Progenitor cell of endocrine pancreas (in vitro differentiated cells): ENCODE measurements around the gene P2RY6. TPM values are rescaled to one million over a fixed set of nuclear protein-coding genes. Genes with fewer than 3 reads are reported as not detected.

Experiments
- DNase-seq: peaks from one replicate; pipeline ENCODE4 v3.0.0; 2021; ENCODE audit warnings: low spot score; ENCODE audit not compliant: unreplicated experiment
- H3K27ac Mint-ChIP-seq: 2 replicates; pipeline ENCODE4 v1.8.0; 2021; ENCODE audit warnings: mild to moderate bottlenecking, moderate library complexity, mixed read lengths
- H3K27me3 Mint-ChIP-seq: 2 replicates; pipeline ENCODE4 v1.8.0; 2021; ENCODE audit warnings: mixed read lengths
- H3K36me3 Mint-ChIP-seq: 2 replicates; pipeline ENCODE4 v1.8.0; 2022; ENCODE audit warnings: mixed read lengths; ENCODE audit not compliant: insufficient read depth
- H3K4me1 Mint-ChIP-seq: 2 replicates; pipeline ENCODE4 v1.8.0; 2021; ENCODE audit warnings: low read depth, mixed read lengths
- H3K4me3 Mint-ChIP-seq: 2 replicates; pipeline ENCODE4 v1.8.0; 2021; ENCODE audit warnings: low read depth, mild to moderate bottlenecking, moderate library complexity, mixed read lengths
- H3K9me3 Mint-ChIP-seq: 2 replicates; pipeline ENCODE4 v1.8.0; 2021; ENCODE audit warnings: low read depth, mixed read lengths
- total RNA-seq: library from RNA; stranded (reverse); gene quantifications from 2 replicates; pipeline ENCODE4 v1.2.1, GENCODE V29; 2021
- TF ChIP-seq, protein P1 (sequence below): fragments of 200-600 bp; sonication (generic); IDR thresholded peaks from one replicate; pipeline ENCODE4 v1.5.0; 2021; ENCODE audit warnings: antibody characterized with exemption, mild to moderate bottlenecking; ENCODE audit not compliant: unreplicated experiment

P2RY6 gene
- total RNA-seq, 1 donor from 2014 or later: 0.14 TPM

- TF ChIP-seq, protein P1, sequence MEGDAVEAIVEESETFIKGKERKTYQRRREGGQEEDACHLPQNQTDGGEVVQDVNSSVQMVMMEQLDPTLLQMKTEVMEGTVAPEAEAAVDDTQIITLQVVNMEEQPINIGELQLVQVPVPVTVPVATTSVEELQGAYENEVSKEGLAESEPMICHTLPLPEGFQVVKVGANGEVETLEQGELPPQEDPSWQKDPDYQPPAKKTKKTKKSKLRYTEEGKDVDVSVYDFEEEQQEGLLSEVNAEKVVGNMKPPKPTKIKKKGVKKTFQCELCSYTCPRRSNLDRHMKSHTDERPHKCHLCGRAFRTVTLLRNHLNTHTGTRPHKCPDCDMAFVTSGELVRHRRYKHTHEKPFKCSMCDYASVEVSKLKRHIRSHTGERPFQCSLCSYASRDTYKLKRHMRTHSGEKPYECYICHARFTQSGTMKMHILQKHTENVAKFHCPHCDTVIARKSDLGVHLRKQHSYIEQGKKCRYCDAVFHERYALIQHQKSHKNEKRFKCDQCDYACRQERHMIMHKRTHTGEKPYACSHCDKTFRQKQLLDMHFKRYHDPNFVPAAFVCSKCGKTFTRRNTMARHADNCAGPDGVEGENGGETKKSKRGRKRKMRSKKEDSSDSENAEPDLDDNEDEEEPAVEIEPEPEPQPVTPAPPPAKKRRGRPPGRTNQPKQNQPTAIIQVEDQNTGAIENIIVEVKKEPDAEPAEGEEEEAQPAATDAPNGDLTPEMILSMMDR: no peak
- Mint-ChIP-seq H3K4me3 (no peak overlapping the region), H3K27ac (no peak overlapping the region), H3K4me1 (peaks cover 7% of the 10 kb centered on the region), H3K9me3 (no peaks in the 10 kb centered on the region), H3K27me3 (peaks cover 3% of the 10 kb centered on the region), H3K36me3 (peaks cover 5% of the 10 kb centered on the region)
- no peak for DNase-seq
Observed at GRCh38 chr11:73346186-73346935, 74.2 kb downstream of the P2RY6 start.

DNA sequence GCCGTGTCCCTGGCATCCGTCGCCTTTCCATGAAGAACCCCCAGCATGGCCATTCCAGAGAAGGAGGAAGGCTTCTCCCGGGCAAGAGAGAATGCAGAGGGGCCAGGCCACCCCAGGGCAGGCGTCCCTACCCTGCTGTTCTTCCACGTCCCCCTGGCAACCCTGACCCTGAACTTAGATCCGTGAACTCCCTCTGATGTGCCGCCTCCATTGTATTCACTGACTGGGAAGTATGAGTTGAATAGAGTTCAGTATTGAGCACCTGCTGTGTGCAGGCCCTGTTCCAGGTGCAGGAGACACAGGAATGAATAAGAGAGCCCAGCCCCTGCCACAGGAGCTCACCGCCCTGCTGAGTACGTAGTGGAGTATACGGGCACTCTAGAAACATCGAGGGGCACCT lies 74.9 kb downstream of the P2RY6 start:
- DNase-seq: no peak
- no peak overlapping the region for H3K4me3 Mint-ChIP-seq
- no peaks in the 10 kb centered on the region for H3K27me3 Mint-ChIP-seq
- TF ChIP-seq, protein P1: no peak
- no peak overlapping the region for H3K27ac Mint-ChIP-seq
- H3K36me3 Mint-ChIP-seq: peaks cover 5% of the 10 kb centered on the region
- peaks cover 7% of the 10 kb centered on the region for H3K4me1 Mint-ChIP-seq
- no peaks in the 10 kb centered on the region for H3K9me3 Mint-ChIP-seq

Other genes with a start within 250 kb of the P2RY6 start
- 28.4 and 35.4 TPM in 2 replicates for gene FCHSD2, start 130.0 kb upstream of the P2RY6 start, total RNA-seq
- 0.55 and 0.96 TPM in 2 replicates for gene P2RY2, start 54.1 kb upstream of the P2RY6 start, total RNA-seq
- 71.4 and 77.0 TPM in 2 replicates for gene ARHGEF17, start 35.9 kb downstream of the P2RY6 start, total RNA-seq
- gene RELT, start 104.1 kb downstream of the P2RY6 start, total RNA-seq: 5.3 and 5.7 TPM in 2 replicates